AG09309 (cell line): ENCODE measurements around the gene EXOC4.

Source experiments
- DNase-seq: peaks from one replicate; pipeline ENCODE4 v3.0.0-alpha.2; 2010; ENCODE audit warnings: low read depth
- H3K4me3 ChIP-seq: 2 replicates; pipeline ENCODE4 v1.5.1; 2011; ENCODE audit warnings: mild to moderate bottlenecking, low read depth, low read length, moderate library complexity; ENCODE audit not compliant: control insufficient read depth
- TF ChIP-seq, protein P1 (sequence below): IDR thresholded peaks from 2 replicates; pipeline ENCODE4 v1.5.1; 2011; ENCODE audit warnings: mild to moderate bottlenecking, low read depth, low read length, inconsistent platforms; ENCODE audit not compliant: insufficient read depth, control insufficient read depth; ENCODE audit errors: missing control alignments

Gene EXOC4

DNA sequence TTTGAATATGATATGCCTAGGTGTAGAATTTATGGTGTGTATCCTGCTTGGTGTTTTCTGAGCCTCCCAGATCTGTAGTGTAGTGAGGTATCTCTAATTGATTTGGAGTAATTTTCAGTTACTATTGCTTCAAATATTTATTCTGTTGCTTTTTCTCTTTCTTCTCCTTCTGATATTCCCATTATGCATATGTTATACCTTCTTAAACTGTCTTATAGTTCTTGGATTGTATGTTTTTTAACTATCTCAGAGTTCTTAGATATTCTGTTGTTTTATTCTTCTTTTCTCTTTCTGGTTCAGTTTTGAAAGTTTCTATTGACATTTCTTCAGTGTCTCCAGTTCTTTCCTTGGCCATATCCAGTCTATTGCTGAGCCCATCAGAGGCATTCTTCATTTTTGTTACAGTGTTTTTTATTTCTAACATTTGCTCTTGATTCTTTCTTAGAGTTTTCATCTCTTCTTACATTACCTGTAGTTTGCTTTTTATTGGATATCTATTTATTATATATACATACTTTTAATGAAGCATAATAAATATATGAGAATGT lies 668.8 kb downstream of the EXOC4 start:
- TF ChIP-seq, protein P1, sequence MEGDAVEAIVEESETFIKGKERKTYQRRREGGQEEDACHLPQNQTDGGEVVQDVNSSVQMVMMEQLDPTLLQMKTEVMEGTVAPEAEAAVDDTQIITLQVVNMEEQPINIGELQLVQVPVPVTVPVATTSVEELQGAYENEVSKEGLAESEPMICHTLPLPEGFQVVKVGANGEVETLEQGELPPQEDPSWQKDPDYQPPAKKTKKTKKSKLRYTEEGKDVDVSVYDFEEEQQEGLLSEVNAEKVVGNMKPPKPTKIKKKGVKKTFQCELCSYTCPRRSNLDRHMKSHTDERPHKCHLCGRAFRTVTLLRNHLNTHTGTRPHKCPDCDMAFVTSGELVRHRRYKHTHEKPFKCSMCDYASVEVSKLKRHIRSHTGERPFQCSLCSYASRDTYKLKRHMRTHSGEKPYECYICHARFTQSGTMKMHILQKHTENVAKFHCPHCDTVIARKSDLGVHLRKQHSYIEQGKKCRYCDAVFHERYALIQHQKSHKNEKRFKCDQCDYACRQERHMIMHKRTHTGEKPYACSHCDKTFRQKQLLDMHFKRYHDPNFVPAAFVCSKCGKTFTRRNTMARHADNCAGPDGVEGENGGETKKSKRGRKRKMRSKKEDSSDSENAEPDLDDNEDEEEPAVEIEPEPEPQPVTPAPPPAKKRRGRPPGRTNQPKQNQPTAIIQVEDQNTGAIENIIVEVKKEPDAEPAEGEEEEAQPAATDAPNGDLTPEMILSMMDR, result no peak
- DNase-seq, result no peak
- H3K4me3 ChIP-seq, result no peak overlapping the region

- DNase-seq, result no peak
- TF ChIP-seq, protein P1, result no peak
- H3K4me3 ChIP-seq, result no peak overlapping the region
Observed at GRCh38 chr7:133923974-133924373, 671.1 kb downstream of the EXOC4 start.

- no peak for DNase-seq
- no peak overlapping the region for H3K4me3 ChIP-seq
- TF ChIP-seq, protein P1, result no peak
Observed at GRCh38 chr7:133931053-133931452, 678.2 kb downstream of the EXOC4 start.

GRCh38 chr7:133932591-133932990 lies 679.7 kb downstream of the EXOC4 start:
- TF ChIP-seq, protein P1, result no peak
- H3K4me3 ChIP-seq, result no peak overlapping the region
- DNase-seq, result no peak

GRCh38 chr7:133934262-133934976 lies 681.5 kb downstream of the EXOC4 start:
- no peak for DNase-seq
- no peak overlapping the region for H3K4me3 ChIP-seq
- TF ChIP-seq, protein P1, result no peak

GRCh38 chr7:133934977-133935330 lies 682.1 kb downstream of the EXOC4 start:
- DNase-seq, result no peak
- TF ChIP-seq, protein P1, result no peak
- H3K4me3 ChIP-seq, result no peak overlapping the region
